ENCODE measurements around the gene LGR4.

GRCh38 chr11:27452147-27452546 is 20.4 kb downstream of the LGR4 start:
- TF ChIP-seq CTCF (IDR thresholded peaks at IDR 0.05) (no peak), POLR2A (IDR thresholded peaks at IDR 0.05) (no peak)

Data from heart left ventricle (tissue), 13 donors.